Sigmoid colon (tissue), 7 donors: Measurements from ENCODE around the gene NEK9. TPM values are rescaled to one million over a fixed set of nuclear protein-coding genes. Genes with fewer than 3 reads are reported as not detected.

ENCODE experiments used
- DNase-seq: peaks from one replicate; pipeline ENCODE4 v3.0.0-alpha.2; 2019
- H3K27ac ChIP-seq, 4 donors: fragments of 200-600 bp; sonication (generic); one replicate each; pipeline ENCODE4 v1.5.1; 2016 to 2019; ENCODE audit warnings: mild to moderate bottlenecking in 1 of 4
- H3K27me3 ChIP-seq, 3 donors: fragments of 200-600 bp; sonication (generic); one replicate each; pipeline ENCODE4 v1.5.1; 2019; ENCODE audit warnings: mild to moderate bottlenecking in 1 of 3
- H3K36me3 ChIP-seq, 4 donors: fragments of 200-600 bp; sonication (generic); one replicate each; pipeline ENCODE4 v1.5.1; 2016 to 2019
- H3K4me1 ChIP-seq, 4 donors: fragments of 200-600 bp; sonication (generic); one replicate each; pipeline ENCODE4 v1.5.1; 2017 to 2019
- H3K4me3 ChIP-seq, 4 donors: fragments of 200-600 bp; sonication (generic); one replicate each; pipeline ENCODE4 v1.5.1; 2017 to 2019; ENCODE audit warnings: mild to moderate bottlenecking in 2 of 4, moderate library complexity in 1 of 4
- H3K9me3 ChIP-seq, 4 donors: fragments of 200-600 bp in 3 of 4; sonication (generic) in 3 of 4; one replicate each; pipeline versions ENCODE4 v1.5.1 to v1.6.1; 2013 to 2019
- EP300 ChIP-seq, 4 donors: sonication (generic); formaldehyde crosslinking; IDR thresholded peaks; one replicate each; pipeline ENCODE4 v1.6.1; 2017; ENCODE audit warnings: antibody characterized with exemption in 4 of 4
- POLR2A ChIP-seq, 2 donors: fragments of 450-650 bp; IDR thresholded peaks; one replicate each; pipeline ENCODE4 v1.6.1; 2016; ENCODE audit warnings: antibody characterized with exemption in 2 of 2, mild to moderate bottlenecking in 2 of 2, moderate library complexity in 2 of 2
- POLR2AphosphoS5 ChIP-seq, 4 donors: sonication (generic); formaldehyde crosslinking; IDR thresholded peaks; one replicate each; pipeline ENCODE4 v1.6.1; 2017; ENCODE audit warnings: antibody characterized with exemption in 4 of 4
- WGBS, 2 donors: extraction: QIAGEN DNeasy Blood & Tissue Kit; methylation state at CpG; one replicate each; pipeline ENCODE4 v1.1.7; 2013; 5-methylcytosine and 5-hydroxymethylcytosine counted together
- intact Hi-C: fragments of 100-400 bp; cut with DNase I; formaldehyde crosslinking; loops from one replicate; pipeline ENCODE4 v1.15.1; 2023
- polyA plus RNA-seq, 3 donors: library from polyadenylated mRNA; stranded (reverse); fragments of 200-250 nt; gene quantifications; one replicate each; pipeline ENCODE4 v1.2.3, GENCODE V29; 2013
- total RNA-seq, 4 donors: library from RNA; depleted of rRNA; stranded (reverse); fragments of >200 nt; gene quantifications; one replicate each; pipeline ENCODE4 v1.1.0, GENCODE V29; 2016
- TF ChIP-seq, protein P1 (sequence below), 4 experiments: fragments of 450-650 bp in 3 of 4; fragments of 200-600 bp in 1 of 4; IDR thresholded peaks; one replicate each; pipeline ENCODE4 v1.5.1; 2016 to 2019; ENCODE audit warnings: antibody characterized with exemption in 4 of 4, mild to moderate bottlenecking in 3 of 4, moderate library complexity in 2 of 4
- donor health status: healthy with polysubstance abuse.
- donor health status: Bipolar disorder and iron deficiency.
- donor health status: healthy.

Gene NEK9
- total and polyA plus RNA-seq, 7 donors, result 9.0 to 66.7 (median 54.4) TPM

DNA sequence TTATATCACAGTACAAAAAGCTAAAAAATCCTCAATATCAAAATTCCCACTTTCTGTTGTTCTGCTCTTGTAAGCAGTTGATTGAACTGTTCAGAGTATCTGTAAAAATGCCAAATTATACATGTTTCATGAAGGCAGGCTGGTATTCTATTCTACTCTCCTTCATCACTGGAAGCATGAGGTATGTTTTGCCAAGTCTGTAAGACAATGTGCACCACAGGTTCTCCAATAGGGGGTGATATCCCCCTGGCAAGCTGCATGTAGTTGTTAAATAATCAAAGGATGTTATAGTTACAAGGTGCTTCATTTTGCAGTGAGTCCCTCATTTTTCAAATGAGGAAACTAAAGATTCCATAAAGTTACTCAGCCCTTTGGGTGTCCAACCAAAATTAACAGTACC is 15.1 kb upstream of the NEK9 start:
- H3K9me3 ChIP-seq, result no peaks in the 10 kb centered on the region
- H3K4me1 ChIP-seq, result peaks cover 0 to 47% (median 35%) of the 10 kb centered on the region in 4 donors
- no peak overlapping the region for H3K4me3 ChIP-seq
- no peaks in the 10 kb centered on the region for H3K36me3 ChIP-seq
- intact Hi-C loops, result no loop called here
- no peak for DNase-seq
- H3K27me3 ChIP-seq, result no peaks in the 10 kb centered on the region
- TF ChIP-seq, protein P1, sequence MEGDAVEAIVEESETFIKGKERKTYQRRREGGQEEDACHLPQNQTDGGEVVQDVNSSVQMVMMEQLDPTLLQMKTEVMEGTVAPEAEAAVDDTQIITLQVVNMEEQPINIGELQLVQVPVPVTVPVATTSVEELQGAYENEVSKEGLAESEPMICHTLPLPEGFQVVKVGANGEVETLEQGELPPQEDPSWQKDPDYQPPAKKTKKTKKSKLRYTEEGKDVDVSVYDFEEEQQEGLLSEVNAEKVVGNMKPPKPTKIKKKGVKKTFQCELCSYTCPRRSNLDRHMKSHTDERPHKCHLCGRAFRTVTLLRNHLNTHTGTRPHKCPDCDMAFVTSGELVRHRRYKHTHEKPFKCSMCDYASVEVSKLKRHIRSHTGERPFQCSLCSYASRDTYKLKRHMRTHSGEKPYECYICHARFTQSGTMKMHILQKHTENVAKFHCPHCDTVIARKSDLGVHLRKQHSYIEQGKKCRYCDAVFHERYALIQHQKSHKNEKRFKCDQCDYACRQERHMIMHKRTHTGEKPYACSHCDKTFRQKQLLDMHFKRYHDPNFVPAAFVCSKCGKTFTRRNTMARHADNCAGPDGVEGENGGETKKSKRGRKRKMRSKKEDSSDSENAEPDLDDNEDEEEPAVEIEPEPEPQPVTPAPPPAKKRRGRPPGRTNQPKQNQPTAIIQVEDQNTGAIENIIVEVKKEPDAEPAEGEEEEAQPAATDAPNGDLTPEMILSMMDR (IDR thresholded peaks at IDR 0.05), result no peak
- TF ChIP-seq EP300 (IDR thresholded peaks at IDR 0.05), result no peak
- TF ChIP-seq POLR2AphosphoS5 (IDR thresholded peaks at IDR 0.05), result no peak
- TF ChIP-seq POLR2A (IDR thresholded peaks at IDR 0.05), result no peak
- peak overlapping the region in 3 of 4 donors; percentile 26 to 84 (median 34) for H3K27ac ChIP-seq

DNA sequence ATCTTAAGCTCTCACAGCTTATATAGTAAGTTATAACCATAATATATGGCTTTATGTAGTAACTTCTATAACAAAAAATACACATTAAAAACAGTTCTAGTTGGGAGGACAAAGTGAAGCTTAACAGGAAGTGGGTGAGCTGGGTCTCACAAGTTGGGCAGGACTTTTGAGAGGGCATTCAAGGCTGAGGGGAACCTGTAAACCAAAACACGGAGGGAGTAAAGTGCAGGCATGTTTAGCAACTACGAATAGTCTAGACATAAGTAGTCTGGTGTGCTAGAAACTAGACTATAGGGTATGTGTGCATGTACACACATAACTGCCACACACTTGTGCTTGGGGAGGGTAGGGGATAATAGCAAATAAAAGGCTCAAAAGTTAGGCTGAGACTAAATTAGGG is 14.2 kb upstream of the NEK9 start:
- no peak for TF ChIP-seq POLR2AphosphoS5 (IDR thresholded peaks at IDR 0.05)
- no peak for TF ChIP-seq POLR2A (IDR thresholded peaks at IDR 0.05)
- TF ChIP-seq, protein P1 (IDR thresholded peaks at IDR 0.05), result no peak
- no peak for TF ChIP-seq EP300 (IDR thresholded peaks at IDR 0.05)
- Histone ChIP-seq H3K4me1 (peaks cover 0 to 45% (median 32%) of the 10 kb centered on the region in 4 donors), H3K36me3 (no peaks in the 10 kb centered on the region), H3K4me3 (no peak overlapping the region), H3K27ac (peak overlapping the region in 1 of 4 donors; percentile 25), H3K27me3 (no peaks in the 10 kb centered on the region), H3K9me3 (no peaks in the 10 kb centered on the region)
- DNase-seq, result no peak
- 35% methylated on average over 2 of the region's 2 CpGs for WGBS, 2 donors
- intact Hi-C loops, result no loop called here

DNA sequence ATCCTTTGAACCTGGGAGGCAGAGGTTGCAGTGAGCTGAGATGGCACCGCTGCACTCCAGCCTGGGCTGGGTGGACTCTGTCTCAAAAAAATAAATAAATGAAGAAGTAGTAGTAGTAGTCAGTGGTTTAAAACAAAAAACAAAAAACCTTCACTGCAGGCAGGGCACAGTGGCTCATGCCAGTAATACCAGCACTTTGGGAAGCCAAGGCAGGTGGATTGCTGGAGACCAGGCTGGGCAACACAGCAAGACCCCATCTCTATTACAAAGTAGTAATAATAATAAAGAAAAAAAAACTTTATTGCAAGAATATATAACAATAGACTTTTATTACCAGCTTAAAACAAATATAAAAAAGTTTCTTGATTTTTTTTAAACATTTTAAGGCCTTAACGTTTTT is 13.8 kb upstream of the NEK9 start:
- Histone ChIP-seq H3K4me3 (no peak overlapping the region), H3K4me1 (peaks cover 0 to 45% (median 32%) of the 10 kb centered on the region in 4 donors), H3K9me3 (no peaks in the 10 kb centered on the region), H3K27me3 (no peaks in the 10 kb centered on the region), H3K36me3 (peaks cover 0 to 2% (median 0%) of the 10 kb centered on the region in 4 donors), H3K27ac (peak overlapping the region in 1 of 4 donors; percentile 25)
- 55 to 78% methylated on average over 2 of the region's 2 CpGs for WGBS, 2 donors
- TF ChIP-seq POLR2AphosphoS5 (IDR thresholded peaks at IDR 0.05) (no peak), EP300 (IDR thresholded peaks at IDR 0.05) (no peak), POLR2A (IDR thresholded peaks at IDR 0.05) (no peak)
- TF ChIP-seq, protein P1 (IDR thresholded peaks at IDR 0.05), result no peak
- DNase-seq, result no peak
- intact Hi-C loops, result no loop called here

DNA sequence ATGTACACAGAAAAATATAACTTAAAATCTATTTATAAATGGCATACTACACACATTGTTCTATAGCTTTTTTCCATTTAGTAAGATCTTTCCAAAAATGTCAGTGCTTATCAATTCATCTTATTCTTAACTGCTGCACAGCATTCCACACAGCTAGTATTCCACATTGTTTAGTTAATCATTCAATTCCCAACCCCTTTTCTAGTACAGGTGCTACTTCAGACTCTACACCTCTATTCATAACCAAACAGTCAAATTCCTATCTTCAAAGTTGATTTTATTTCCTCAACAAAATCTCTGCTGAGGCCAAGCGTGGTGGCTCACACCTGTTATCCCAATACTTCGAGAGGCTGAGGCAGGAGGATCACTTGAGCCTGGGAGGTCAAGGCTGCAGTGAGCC is 12.3 kb upstream of the NEK9 start:
- H3K9me3 ChIP-seq, result no peaks in the 10 kb centered on the region
- no peak overlapping the region for H3K4me3 ChIP-seq
- H3K36me3 ChIP-seq, result peaks cover 0 to 16% (median 10%) of the 10 kb centered on the region in 4 donors
- intact Hi-C loops, result no loop called here
- peaks cover 0 to 45% (median 32%) of the 10 kb centered on the region in 4 donors for H3K4me1 ChIP-seq
- no peak for TF ChIP-seq POLR2A (IDR thresholded peaks at IDR 0.05)
- no peak for TF ChIP-seq POLR2AphosphoS5 (IDR thresholded peaks at IDR 0.05)
- TF ChIP-seq, protein P1 (IDR thresholded peaks at IDR 0.05), result no peak
- TF ChIP-seq EP300 (IDR thresholded peaks at IDR 0.05), result no peak
- 53 to 67% methylated on average over 2 of the region's 2 CpGs for WGBS, 2 donors
- no peaks in the 10 kb centered on the region for H3K27me3 ChIP-seq
- H3K27ac ChIP-seq, result peak overlapping the region in 1 of 4 donors; percentile 48
- no peak for DNase-seq

DNA sequence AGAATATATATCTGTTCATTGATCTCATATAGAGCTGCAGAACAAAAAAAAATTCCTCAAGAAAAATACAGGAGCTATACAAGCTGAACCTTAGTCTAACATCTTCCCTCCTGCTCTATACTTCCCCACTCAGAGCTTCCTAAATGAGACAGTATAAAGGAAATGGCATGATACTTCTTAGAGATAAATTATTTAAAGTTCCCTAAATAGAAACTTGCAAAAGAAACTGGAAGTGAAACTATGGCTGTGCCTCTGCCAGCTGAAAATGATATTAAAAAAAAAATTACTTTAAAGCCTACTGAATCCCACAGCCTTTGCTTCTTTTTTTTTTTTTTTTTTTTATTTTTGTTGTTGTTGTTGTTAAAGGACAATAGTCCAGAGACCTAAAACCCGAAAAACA is 11.6 kb upstream of the NEK9 start:
- no peaks in the 10 kb centered on the region for H3K9me3 ChIP-seq
- peaks cover 0 to 23% (median 17%) of the 10 kb centered on the region in 4 donors for H3K36me3 ChIP-seq
- 60 to 65% methylated on average over 1 of the region's 1 CpG for WGBS, 2 donors
- H3K27ac ChIP-seq, result peak overlapping the region in 2 of 4 donors; percentile 35 to 48
- no peak for DNase-seq
- no peak for TF ChIP-seq POLR2A (IDR thresholded peaks at IDR 0.05)
- TF ChIP-seq POLR2AphosphoS5 (IDR thresholded peaks at IDR 0.05), result no peak
- TF ChIP-seq EP300 (IDR thresholded peaks at IDR 0.05), result no peak
- TF ChIP-seq, protein P1 (IDR thresholded peaks at IDR 0.05), result no peak
- H3K4me3 ChIP-seq, result no peak overlapping the region
- H3K4me1 ChIP-seq, result peaks cover 0 to 43% (median 28%) of the 10 kb centered on the region in 4 donors
- intact Hi-C loops, result no loop called here
- no peaks in the 10 kb centered on the region for H3K27me3 ChIP-seq
